NAMALWA (cell line): Measurements from ENCODE around the gene CACFD1.
A peak's percentile ranks its signal among the peaks of the same experiment; 100 is the strongest.

ENCODE experiments used
- DNase-seq: peaks from one replicate; pipeline ENCODE4 v3.0.0-alpha.2; 2015; ENCODE audit warnings: low spot score

CACFD1 gene

GRCh38 chr9:133459476-133460404 is at the start of gene CACFD1:
Gene CACFD1 (plus strand): TSS chr9:133459978. CDS start chr9:133460067, 89 bp downstream.
- peak; percentile 97 for DNase-seq

- no peak for DNase-seq
These were observed 44.6 kb upstream of the CACFD1 start for GRCh38 chr9:133415170-133415569.

GRCh38 chr9:133417541-133418461 is 42.0 kb upstream of the CACFD1 start, which contains the start of gene REXO4:
Gene REXO4 (minus strand): TSS chr9:133418010. CDS start chr9:133417844, 166 bp downstream.
- DNase-seq, result peak; percentile 94

- no peak for DNase-seq
These were observed 40.8 kb upstream of the CACFD1 start for GRCh38 chr9:133419005-133419404.

DNA sequence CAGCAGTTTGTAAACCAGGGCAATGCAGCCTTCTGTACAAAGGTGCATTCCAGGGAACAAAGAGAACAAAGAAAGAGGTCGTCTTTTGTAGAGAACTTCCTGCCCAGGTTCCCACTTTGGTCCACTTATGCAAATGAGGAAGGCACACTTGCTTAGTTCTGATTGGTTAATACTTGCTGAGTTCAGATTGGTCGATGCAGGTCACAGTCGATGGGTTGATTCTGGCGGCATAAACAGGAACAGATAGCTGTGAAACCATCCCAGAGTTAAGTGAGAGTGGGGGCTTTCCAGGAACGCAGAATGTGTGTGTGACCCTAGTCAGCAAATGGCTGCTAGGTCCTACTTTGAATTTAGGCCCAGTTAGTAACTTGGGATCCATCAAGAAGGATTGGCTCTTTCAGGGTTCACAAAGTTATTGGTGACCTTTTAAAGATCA is 39.4 kb upstream of the CACFD1 start:
- peak; percentile 86 for DNase-seq

- DNase-seq, result peak; percentile 61
These were observed 37.9 kb upstream of the CACFD1 start, which contains the start of gene ADAMTS13 for GRCh38 chr9:133421615-133422542. Gene ADAMTS13 (plus strand): TSS chr9:133422367. CDS start chr9:133422444, 77 bp downstream.

GRCh38 chr9:133423216-133423615 is 36.6 kb upstream of the CACFD1 start:
- DNase-seq, result no peak

GRCh38 chr9:133424187-133424586 is 35.6 kb upstream of the CACFD1 start:
- no peak for DNase-seq

- DNase-seq, result no peak
These were observed 34.6 kb upstream of the CACFD1 start for GRCh38 chr9:133425049-133425632.

DNA sequence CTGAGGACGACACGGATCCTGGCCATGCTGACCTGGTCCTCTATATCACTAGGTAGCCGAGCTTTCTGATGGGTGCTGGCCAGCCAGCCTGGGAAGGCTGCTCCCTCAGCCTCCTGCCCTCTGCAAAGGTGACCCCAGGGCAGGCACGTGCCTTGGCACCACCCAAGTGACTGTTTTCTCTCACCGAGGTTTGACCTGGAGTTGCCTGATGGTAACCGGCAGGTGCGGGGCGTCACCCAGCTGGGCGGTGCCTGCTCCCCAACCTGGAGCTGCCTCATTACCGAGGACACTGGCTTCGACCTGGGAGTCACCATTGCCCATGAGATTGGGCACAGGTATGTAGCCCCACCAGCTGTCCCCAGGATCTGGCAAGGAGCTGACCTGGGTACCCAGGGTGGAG is 33.8 kb upstream of the CACFD1 start:
- DNase-seq, result no peak

- DNase-seq, result no peak
These were observed 32.0 kb upstream of the CACFD1 start for GRCh38 chr9:133427658-133428348.

DNA sequence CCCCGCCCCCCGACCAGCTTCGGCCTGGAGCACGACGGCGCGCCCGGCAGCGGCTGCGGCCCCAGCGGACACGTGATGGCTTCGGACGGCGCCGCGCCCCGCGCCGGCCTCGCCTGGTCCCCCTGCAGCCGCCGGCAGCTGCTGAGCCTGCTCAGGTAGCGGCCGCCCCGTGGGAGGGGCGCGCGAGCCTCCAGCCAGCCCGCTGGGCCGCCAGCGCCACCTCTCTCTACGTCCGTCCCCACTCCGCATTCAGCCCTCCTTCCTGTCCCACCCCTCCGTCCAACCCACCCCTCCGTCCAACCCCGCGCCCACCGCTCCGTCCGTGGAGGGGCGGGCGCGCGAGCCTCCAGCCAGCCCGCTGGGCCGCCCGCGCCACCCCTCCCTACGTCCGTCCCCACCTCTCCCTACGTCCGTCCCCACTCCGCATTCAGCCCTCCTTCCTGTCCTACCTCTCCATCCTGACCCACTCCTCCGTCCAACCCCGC is 31.1 kb upstream of the CACFD1 start:
- DNase-seq, result no peak

- DNase-seq, result no peak
These were observed 30.6 kb upstream of the CACFD1 start for GRCh38 chr9:133429214-133429613.

DNA sequence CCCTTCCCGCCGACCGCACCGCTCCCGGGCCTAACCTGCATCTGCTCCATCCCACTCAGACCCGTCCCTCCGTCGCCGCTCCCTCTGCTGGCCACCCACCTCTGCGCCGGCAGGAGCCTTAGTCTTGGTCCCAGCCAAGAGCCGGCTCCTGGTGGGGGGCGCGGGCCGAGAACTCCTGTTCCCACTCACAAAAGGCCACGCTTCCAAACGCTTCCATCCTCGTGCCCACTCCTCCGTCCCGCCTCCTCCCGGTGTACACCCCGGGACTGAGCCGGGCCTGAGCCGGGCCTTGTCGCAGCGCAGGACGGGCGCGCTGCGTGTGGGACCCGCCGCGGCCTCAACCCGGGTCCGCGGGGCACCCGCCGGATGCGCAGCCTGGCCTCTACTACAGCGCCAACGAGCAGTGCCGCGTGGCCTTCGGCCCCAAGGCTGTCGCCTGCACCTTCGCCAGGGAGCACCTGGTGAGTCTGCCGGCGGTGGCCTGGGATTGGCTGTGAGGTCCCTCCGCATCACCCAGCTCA is 30.1 kb upstream of the CACFD1 start:
- no peak for DNase-seq

GRCh38 chr9:133430244-133430643 is 29.5 kb upstream of the CACFD1 start:
- DNase-seq, result no peak

GRCh38 chr9:133433351-133433843 is 26.4 kb upstream of the CACFD1 start:
- DNase-seq, result no peak

DNA sequence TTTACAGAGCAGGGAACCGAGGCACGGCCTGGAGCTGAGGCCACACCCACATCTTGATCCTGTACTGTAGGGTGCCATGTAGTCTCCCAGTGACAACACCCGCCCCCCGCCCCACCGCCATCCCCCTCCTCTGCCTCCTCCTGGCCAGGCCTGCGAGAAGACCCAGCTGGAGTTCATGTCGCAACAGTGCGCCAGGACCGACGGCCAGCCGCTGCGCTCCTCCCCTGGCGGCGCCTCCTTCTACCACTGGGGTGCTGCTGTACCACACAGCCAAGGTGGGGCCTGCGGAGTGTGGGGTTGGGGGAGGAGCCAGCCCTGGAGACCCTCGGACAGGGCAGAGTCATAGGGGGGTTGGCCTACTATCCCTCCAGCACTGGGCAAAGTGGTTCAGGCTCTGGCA is 23.1 kb upstream of the CACFD1 start:
- no peak for DNase-seq

GRCh38 chr9:133437753-133438531 is 21.8 kb upstream of the CACFD1 start:
- DNase-seq, result peak; percentile 48

DNA sequence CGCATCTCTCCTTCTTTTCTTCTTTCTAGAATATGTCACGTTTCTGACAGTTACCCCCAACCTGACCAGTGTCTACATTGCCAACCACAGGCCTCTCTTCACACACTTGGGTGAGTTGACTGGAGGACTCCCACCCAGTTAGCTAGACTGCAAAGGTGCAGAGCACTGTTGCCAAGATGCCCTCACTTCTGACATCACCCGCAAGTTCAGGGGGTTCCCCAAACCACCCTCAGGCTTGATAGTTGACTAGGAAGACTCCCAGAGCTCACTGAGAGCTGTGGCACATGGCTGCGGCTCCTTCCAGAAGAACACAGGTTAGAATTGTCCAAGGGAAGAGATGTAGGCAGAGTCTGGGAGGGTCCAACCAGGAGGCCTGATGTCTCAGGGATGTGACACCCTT is 20.4 kb upstream of the CACFD1 start:
- DNase-seq, result no peak
